SJSA1 (cell line): ENCODE data around the gene EXTL2. TPM values are rescaled to one million over a fixed set of nuclear protein-coding genes. Genes with fewer than 3 reads are reported as not detected.

Experiments used
- total RNA-seq: library from RNA; depleted of rRNA; stranded (reverse); fragments of >200 nt; shearing (Covaris generic); gene quantifications from 2 replicates; pipeline ENCODE4 v1.2.3, GENCODE V29; 2014; rRNA removed

Gene EXTL2
- total RNA-seq, 1 experiment from 2014 or later = 44.2 TPM

Other genes with a start within 250 kb of the EXTL2 start
- gene VCAM1, start 175.1 kb downstream of the EXTL2 start, total RNA-seq = 11.0 and 15.1 TPM in 2 replicates
- 13.4 and 26.3 TPM in 2 replicates for gene SLC30A7, start 1.2 kb upstream of the EXTL2 start, total RNA-seq
- gene DPH5, start 130.9 kb upstream of the EXTL2 start, total RNA-seq = 24.6 and 26.5 TPM in 2 replicates